ENCODE results near the gene NLRC4. TPM values are rescaled to one million over a fixed set of nuclear protein-coding genes. Genes with fewer than 3 reads are reported as not detected.

The NLRC4 gene
- total and polyA plus RNA-seq, 8 donors, result 0.30 to 1.3 (median 0.83) TPM; not detected in 2

GRCh38 chr2:32231959-32232358, 32.7 kb downstream of the NLRC4 start:
- DNase-seq, result peak in 1 of 2 donors; percentile 20
- TF ChIP-seq EP300 (IDR thresholded peaks at IDR 0.05) (no peak), CTCF (IDR thresholded peaks at IDR 0.05) (no peak), POLR2AphosphoS5 (IDR thresholded peaks at IDR 0.05) (no peak), POLR2A (IDR thresholded peaks at IDR 0.05) (no peak)
- no peaks in the 10 kb centered on the region for H3K9me3 ChIP-seq
- no peak overlapping the region for H3K4me3 ChIP-seq
- H3K27ac ChIP-seq, result no peak overlapping the region
- 51 to 67% (median 60%) methylated on average over 4 of the region's 4 CpGs for WGBS, 5 donors
- H3K4me1 ChIP-seq, result peaks cover 0 to 5% (median 0%) of the 10 kb centered on the region in 4 donors
- peaks cover 0 to 14% (median 0%) of the 10 kb centered on the region in 4 donors for H3K36me3 ChIP-seq
- intact Hi-C loops (cut with DNase I; ENCODE audit: low total_unique reads), result no loop called here
- no peaks in the 10 kb centered on the region for H3K27me3 ChIP-seq

GRCh38 chr2:32229635-32230034, 35.1 kb downstream of the NLRC4 start:
- WGBS, 5 donors, result 40 to 61% (median 49%) methylated on average over 1 of the region's 1 CpG
- no peak overlapping the region for H3K4me3 ChIP-seq
- intact Hi-C loops (cut with DNase I; ENCODE audit: low total_unique reads), result no loop called here
- peaks cover 0 to 23% (median 15%) of the 10 kb centered on the region in 4 donors for H3K36me3 ChIP-seq
- no peak for TF ChIP-seq EP300 (IDR thresholded peaks at IDR 0.05)
- TF ChIP-seq CTCF (IDR thresholded peaks at IDR 0.05), result no peak
- no peak for TF ChIP-seq POLR2AphosphoS5 (IDR thresholded peaks at IDR 0.05)
- TF ChIP-seq POLR2A (IDR thresholded peaks at IDR 0.05), result no peak
- H3K4me1 ChIP-seq, result peaks cover 0 to 5% (median 0%) of the 10 kb centered on the region in 4 donors
- no peaks in the 10 kb centered on the region for H3K27me3 ChIP-seq
- DNase-seq, result no peak
- no peaks in the 10 kb centered on the region for H3K9me3 ChIP-seq
- no peak overlapping the region for H3K27ac ChIP-seq

- Histone ChIP-seq H3K27ac (no peak overlapping the region), H3K4me1 (peaks cover 0 to 5% (median 0%) of the 10 kb centered on the region in 4 donors), H3K4me3 (no peak overlapping the region), H3K9me3 (no peaks in the 10 kb centered on the region), H3K27me3 (no peaks in the 10 kb centered on the region), H3K36me3 (peaks cover 0 to 32% (median 28%) of the 10 kb centered on the region in 4 donors)
- TF ChIP-seq CTCF (IDR thresholded peaks at IDR 0.05), result no peak
- intact Hi-C loops (cut with DNase I; ENCODE audit: low total_unique reads), result no loop called here
- 79 to 92% (median 86%) methylated on average over 2 of the region's 2 CpGs for WGBS, 5 donors
- DNase-seq, result no peak
Measured at GRCh38 chr2:32228181-32228580, 36.5 kb downstream of the NLRC4 start.

- no peak for DNase-seq
- TF ChIP-seq POLR2AphosphoS5 (IDR thresholded peaks at IDR 0.05), result no peak
- no peak for TF ChIP-seq CTCF (IDR thresholded peaks at IDR 0.05)
- TF ChIP-seq POLR2A (IDR thresholded peaks at IDR 0.05), result no peak
- no peak for TF ChIP-seq EP300 (IDR thresholded peaks at IDR 0.05)
- peaks cover 0 to 5% (median 0%) of the 10 kb centered on the region in 4 donors for H3K4me1 ChIP-seq
- peaks cover 5 to 39% (median 35%) of the 10 kb centered on the region in 4 donors for H3K36me3 ChIP-seq
- intact Hi-C loops (cut with DNase I; ENCODE audit: low total_unique reads), result no loop called here
- H3K4me3 ChIP-seq, result no peak overlapping the region
- no peaks in the 10 kb centered on the region for H3K9me3 ChIP-seq
- no peaks in the 10 kb centered on the region for H3K27me3 ChIP-seq
- H3K27ac ChIP-seq, result no peak overlapping the region
Measured at GRCh38 chr2:32227492-32227891, 37.2 kb downstream of the NLRC4 start.
